K562 (cell line): ENCODE data around the gene CSTB. TPM values are rescaled to one million over a fixed set of nuclear protein-coding genes. Genes with fewer than 3 reads are reported as not detected.
A peak's percentile ranks its signal among the peaks of the same experiment; 100 is the strongest.

Source experiments
- ATAC-seq: fragments of 200-7000 bp; cut with Tn5 transposase; 3 replicates; pipeline ENCODE4 v1.9.1; 2020; ENCODE audit warnings: moderate library complexity
- BruUV-seq: library from RNA; stranded (reverse); fragments of 400-500 nt; replicated peaks from 2 replicates; lab custom pipeline; 2021; lab: Mats Ljungman, UMichigan
- CTCF ChIA-PET: fragments of 300-600 bp; formaldehyde crosslinking; extraction: SDS; loops from one replicate; lab custom pipeline; 2021; ENCODE audit warnings: low intra/inter-chr PET ratio; lab: Yijun Ruan, JAX
- POLR2A ChIA-PET: fragments of 300-600, 350-650 bp; sonication (Branson Sonifier 250); formaldehyde crosslinking; extraction: SDS; loops from one replicate; lab custom pipeline; 2021; ENCODE audit warnings: antibody characterized with exemption, inconsistent platforms; lab: Yijun Ruan, JAX
- DNase-seq, 4 experiments: peaks; one replicate each; pipeline versions ENCODE4 v3.0.0 to v3.0.0-alpha.2; 2011 to 2018; ENCODE audit warnings: low spot score in 3 of 4, mixed read lengths in 3 of 4; ENCODE audit errors: extremely low read depth in 1 of 4
- FAIRE-seq: peaks from 2 replicates; lab custom pipeline; 2011; peaks lifted over from hg19 to GRCh38; lab: Jason Lieb, UNC
- H2AFZ ChIP-seq: 2 replicates; pipeline ENCODE4 v1.6.0; 2011; ENCODE audit warnings: low read depth, low read length, control low read depth, inconsistent platforms
- H3K27ac ChIP-seq: fragments of 200-600 bp; 3 replicates; pipeline ENCODE4 v1.8.0; 2011; ENCODE audit warnings: low read depth, mild to moderate bottlenecking, control low read depth, inconsistent platforms, low read length, moderate library complexity, mixed read lengths; ENCODE audit errors: extremely low read depth
- H3K27me3 ChIP-seq, 2 experiments: fragments of 300-600 bp in 1 of 2; 2 replicates in 1 of 2; 3 replicates in 1 of 2; pipeline versions ENCODE4 v1.6.0 to v1.8.0; 2011; ENCODE audit warnings: inconsistent platforms in 2 of 2, low read length in 2 of 2, mild to moderate bottlenecking in 1 of 2, mixed read lengths in 1 of 2, moderate library complexity in 1 of 2; ENCODE audit not compliant: control insufficient read depth in 2 of 2, insufficient read depth in 2 of 2
- H3K36me3 ChIP-seq: fragments of 300-600 bp; 3 replicates; pipeline ENCODE4 v1.8.0; 2011; ENCODE audit warnings: mild to moderate bottlenecking, low read length, inconsistent platforms; ENCODE audit not compliant: control insufficient read depth, insufficient read depth
- H3K4me1 ChIP-seq, 2 experiments: fragments of 200-600 bp in 1 of 2; replicated peaks in 1 of 2; 2 replicates in 1 of 2; 3 replicates in 1 of 2; pipeline versions ENCODE4 v1.5.1 to v1.8.0; 2011; ENCODE audit warnings: inconsistent platforms in 2 of 2, low read length in 2 of 2, mild to moderate bottlenecking in 1 of 2, mixed read lengths in 1 of 2, moderate library complexity in 1 of 2; ENCODE audit not compliant: control insufficient read depth in 2 of 2, insufficient read depth in 2 of 2
- H3K4me2 ChIP-seq: 2 replicates; pipeline ENCODE4 v1.6.1; 2011; ENCODE audit warnings: low read length, control low read depth, inconsistent platforms, mixed read lengths; ENCODE audit not compliant: insufficient read depth
- H3K4me3 ChIP-seq: fragments of 200-600 bp; sonication (generic), shearing (Covaris generic); 2 replicates; pipeline ENCODE4 v1.5.1; 2016; ENCODE audit warnings: control low read depth, inconsistent platforms
- H3K79me2 ChIP-seq: fragments of 200-600 bp; 3 replicates; pipeline ENCODE4 v1.8.0; 2011; ENCODE audit warnings: low read length, inconsistent platforms; ENCODE audit not compliant: control insufficient read depth, insufficient read depth
- H3K9ac ChIP-seq, 2 experiments: 2 replicates each; pipeline versions ENCODE4 v1.6.0 to v1.6.1; 2011; ENCODE audit warnings: low read depth in 2 of 2, low read length in 2 of 2, control low read depth in 1 of 2, inconsistent platforms in 1 of 2, mild to moderate bottlenecking in 1 of 2, mixed read lengths in 1 of 2; ENCODE audit not compliant: insufficient read depth in 1 of 2
- H3K9me1 ChIP-seq: one replicate; pipeline ENCODE4 v1.6.0; 2011; ENCODE audit warnings: inconsistent platforms, mild to moderate bottlenecking, low read length, moderate library complexity; ENCODE audit not compliant: control insufficient read depth, insufficient read depth
- H3K9me3 ChIP-seq: replicated peaks from 2 replicates; pipeline ENCODE4 v1.5.1; 2011; ENCODE audit warnings: low read depth, low read length, inconsistent platforms; ENCODE audit not compliant: control insufficient read depth, insufficient read depth
- H4K20me1 ChIP-seq: replicated peaks from 2 replicates; pipeline ENCODE4 v1.6.1; 2011; ENCODE audit warnings: low read length, inconsistent platforms, mixed read lengths; ENCODE audit not compliant: control insufficient read depth, insufficient read depth
- CBX1 ChIP-seq: sonication (generic); IDR thresholded peaks from 2 replicates; pipeline ENCODE4 v1.6.1; 2016; ENCODE audit warnings: antibody characterized with exemption, low read depth, mild to moderate bottlenecking
- ELF2 ChIP-seq: fragments of 250-450 bp; sonication (Bioruptor Pico); IDR thresholded peaks from 2 replicates; pipeline ENCODE4 v1.5.0; 2021; ENCODE audit warnings: mild to moderate bottlenecking
- FOS ChIP-seq: IDR thresholded peaks from 3 replicates; pipeline ENCODE4 v1.6.1; 2011; ENCODE audit not compliant: insufficient read length; ENCODE audit errors: extremely low read depth
- FOXK2 ChIP-seq, 2 experiments: fragments of 450-650 bp; IDR thresholded peaks in 1 of 2; conservative IDR thresholded peaks in 1 of 2; 2 replicates each; pipeline ENCODE4 v1.6.1; 2016; ENCODE audit warnings: low read depth in 2 of 2, mild to moderate bottlenecking in 1 of 2
- MAFK ChIP-seq: IDR thresholded peaks from 2 replicates; pipeline ENCODE4 v1.6.1; 2011; ENCODE audit warnings: low read length, improper control_type of control experiment
- MIER1 ChIP-seq: fragments of 450-650 bp; IDR thresholded peaks from 2 replicates; pipeline ENCODE4 v1.6.1; 2016; ENCODE audit warnings: antibody characterized with exemption, mild to moderate bottlenecking, low read depth
- MTA3 ChIP-seq: fragments of 450-650 bp; formaldehyde crosslinking; IDR thresholded peaks from 2 replicates; pipeline ENCODE4 v1.6.1; 2017; ENCODE audit warnings: mild to moderate bottlenecking, borderline replicate concordance
- MYC ChIP-seq, 2 experiments: fragments of 250-450 bp in 1 of 2; sonication (Bioruptor Pico) in 1 of 2; IDR thresholded peaks; 2 replicates each; pipeline versions ENCODE4 v1.5.1 to v1.6.1; 2012 to 2021; ENCODE audit warnings: low read depth in 2 of 2, borderline replicate concordance in 1 of 2, improper control_type of control experiment in 1 of 2, low read length in 1 of 2, mild to moderate bottlenecking in 1 of 2, moderate library complexity in 1 of 2
- NCOA4 ChIP-seq: fragments of 450-650 bp; IDR thresholded peaks from 2 replicates; pipeline ENCODE4 v1.6.1; 2018; ENCODE audit warnings: mild to moderate bottlenecking; ENCODE audit not compliant: partially characterized antibody
- NR4A1 ChIP-seq, 2 experiments: fragments of 250-450 bp in 1 of 2; fragments of 450-650 bp in 1 of 2; sonication (Bioruptor Pico) in 1 of 2; IDR thresholded peaks; 2 replicates each; pipeline versions ENCODE4 v1.4.0 to v1.6.1; 2016 to 2020; ENCODE audit warnings: mild to moderate bottlenecking in 2 of 2, missing compliant biosample characterization in 1 of 2, missing genetic modification characterization in 1 of 2, moderate library complexity in 1 of 2
- PHF8 ChIP-seq: fragments of 200-600 bp; sonication (generic); IDR thresholded peaks from 2 replicates; pipeline ENCODE4 v1.6.1; 2012; ENCODE audit warnings: mixed run types, mild to moderate bottlenecking, inconsistent platforms, low read length, moderate library complexity, borderline replicate concordance
- PML ChIP-seq: IDR thresholded peaks from 2 replicates; pipeline ENCODE4 v1.6.1; 2012; ENCODE audit warnings: low read length, inconsistent platforms
- STAT5A ChIP-seq: IDR thresholded peaks from 2 replicates; pipeline ENCODE4 v1.6.1; 2012; ENCODE audit warnings: low read length, inconsistent platforms, borderline replicate concordance
- TBP ChIP-seq: optimal IDR thresholded peaks from 2 replicates; pipeline ENCODE3; 2011; ENCODE audit warnings: low read depth, low read length, improper control_type of control experiment
- TCFL5 ChIP-seq: fragments of 250-450 bp; sonication (Bioruptor Pico); conservative IDR thresholded peaks from 2 replicates; pipeline ENCODE4 v1.6.1; 2021; ENCODE audit warnings: mild to moderate bottlenecking, moderate library complexity, matching md5 sums
- TFAM ChIP-seq: fragments of 250-450 bp; sonication (Bioruptor Pico); conservative IDR thresholded peaks from 2 replicates; pipeline ENCODE4 v1.5.0; 2021; ENCODE audit warnings: mild to moderate bottlenecking, moderate library complexity
- ZNF324 ChIP-seq: fragments of 250-450 bp; sonication (Bioruptor Pico); IDR thresholded peaks from 2 replicates; pipeline ENCODE4 v1.4.0; 2020; ENCODE audit warnings: mild to moderate bottlenecking
- WGBS: fragments of 100-300 bp; shearing (Covaris generic); methylation state at CpG from one replicate; pipeline ENCODE4 v1.1.6; 2016; ENCODE audit warnings: low coverage, mixed read lengths; ENCODE audit not compliant: insufficient coverage; ENCODE audit errors: missing lambda C conversion rate; 5-methylcytosine and 5-hydroxymethylcytosine counted together
- in situ Hi-C: fragments of 300-500 bp; cut with MboI; formaldehyde crosslinking; loops from 4 replicates; pipeline ENCODE4 v1.15.0; 2018; ENCODE audit warnings: inconsistent platforms, mixed read lengths
- intact Hi-C: fragments of 100-400 bp; cut with micrococcal nuclease; formaldehyde crosslinking; loops from 2 replicates; pipeline ENCODE4 v1.14.2; 2022
- polyA plus RNA-seq, 8 experiments: library from polyadenylated mRNA; depleted of rRNA in 4 of 8; stranded (reverse) in 5 of 8; unstranded in 3 of 8; fragments of >200 nt; fragmentation: Nextera tagmentation in 2 of 8; fragmentation: Illumina TruSeq in 1 of 8; extraction: Ambion mirVana in 2 of 8; extraction: Trizol in 1 of 8; gene quantifications; 2 replicates each; pipeline versions ENCODE4 v1.2.1 to v1.2.3, GENCODE V29; 2011 to 2014; ENCODE audit warnings: inconsistent platforms in 1 of 8, missing spikeins in 1 of 8
- total RNA-seq, 7 experiments: library from RNA; depleted of rRNA in 6 of 7; stranded (reverse); fragments of >200 nt in 6 of 7; fragmentation: Illumina TruSeq in 2 of 7; extraction: Trizol in 2 of 7; gene quantifications; 2 replicates each; pipeline versions ENCODE4 v1.2.1 to v1.2.3, GENCODE V29; 2011 to 2021; ENCODE audit warnings: low replicate concordance in 1 of 7
- TF ChIP-seq, protein P1 (sequence below): sonication (generic); formaldehyde crosslinking; IDR thresholded peaks from 2 replicates; pipeline ENCODE4 v1.9.0; 2022; ENCODE audit warnings: mild to moderate bottlenecking, missing genetic modification reagents
- TF ChIP-seq, protein P2 (sequence below): fragments of 450-650 bp; formaldehyde crosslinking; conservative IDR thresholded peaks from 2 replicates; pipeline ENCODE4 v1.4.0; 2022; ENCODE audit warnings: mild to moderate bottlenecking, missing genetic modification characterization

Gene CSTB
- total and polyA plus RNA-seq, 9 of the 15 experiments (the other 6 are each of a cell fraction or from before 2014, with no cell fraction given), result 12.4 to 65.0 (median 31.7) TPM

DNA sequence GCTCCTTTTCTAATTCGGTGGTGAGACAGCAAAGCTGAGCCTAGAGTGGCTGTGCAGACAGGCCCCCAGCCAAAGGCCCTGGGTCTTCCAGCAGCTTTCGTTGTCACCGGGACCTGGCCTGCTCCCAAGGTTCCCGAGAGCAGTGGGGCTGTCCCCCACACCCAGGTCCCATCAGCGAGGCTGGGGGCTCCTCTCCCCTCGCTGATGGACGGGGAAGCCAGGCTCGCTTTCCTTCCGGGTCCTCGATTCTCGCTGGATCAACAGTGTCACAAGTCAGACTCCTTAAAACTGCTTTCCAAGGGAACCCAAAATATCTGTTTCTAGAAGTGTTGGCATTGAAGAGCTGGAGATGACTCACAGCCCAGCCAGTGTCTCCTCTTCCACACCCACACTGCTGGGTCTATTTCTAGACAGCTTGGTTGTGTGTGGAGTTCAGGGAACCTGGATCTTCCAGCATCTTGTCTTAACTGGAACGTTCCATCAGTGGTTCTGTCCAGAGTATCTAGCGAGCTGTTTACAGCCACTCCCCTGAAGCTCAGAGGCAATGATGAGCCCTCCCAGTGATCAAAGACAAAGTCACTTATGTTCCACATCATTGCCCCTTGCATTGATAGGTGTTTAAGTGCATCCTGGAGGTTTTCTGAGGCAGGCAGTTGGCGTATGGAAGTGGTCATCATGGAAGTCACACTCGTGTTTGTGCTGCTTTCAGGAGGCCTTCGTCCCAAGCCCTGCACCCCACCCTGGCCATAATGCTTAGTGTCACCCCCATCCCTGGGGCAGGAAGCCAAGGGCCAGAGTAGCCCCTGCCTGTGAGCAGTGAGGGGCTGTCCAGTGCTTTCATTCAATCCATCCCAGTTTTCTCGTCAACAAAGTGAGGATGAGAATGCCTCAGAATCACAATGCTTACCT lies 48.5 kb upstream of the CSTB start:
- Histone ChIP-seq H3K27ac (peak overlapping the region; percentile 63; the same call in 2 of the 3 replicates), H3K9ac (peak overlapping the region; percentile 25 to 77; a peak in 3 of 4 replicates), H3K79me2 (no peaks in the 10 kb centered on the region), H3K36me3 (no peaks in the 10 kb centered on the region), H3K4me2 (peak overlapping the region; percentile 46), H4K20me1 (peaks cover 5% of the 10 kb centered on the region; the same call in 1 of the 2 replicates), H3K9me1 (no peaks in the 10 kb centered on the region), H3K4me1 (peaks cover 16 to 46% of the 10 kb centered on the region in 2 experiments), H3K9me3 (no peaks in the 10 kb centered on the region), H2AFZ (peak overlapping the region; percentile 65), H3K27me3 (no peaks in the 10 kb centered on the region), H3K4me3 (no peak overlapping the region)
- BruUV-seq, result no TSS peak
- in situ Hi-C loops, result no loop called here
- FAIRE-seq, result peak; percentile 91
- ChIA-PET CTCF (no interaction called here), POLR2A (interaction anchor here (0.6 to 2.2 kb wide), 11 partner anchors 10 to 514 kb away, joined by 3 to 9 read pairs (median 5); no protein-coding TSS in a partner anchor)
- intact Hi-C loops, result no loop called here
- peak in 1 of 4 experiments; percentile 70 for DNase-seq
- WGBS, result 32% methylated on average over 16 of the region's 17 CpGs
- ATAC-seq, result peak; percentile 45
- TF ChIP-seq PML (no peak), PHF8 (peak; percentile 8; the same call in 1 of the 2 replicates), TFAM (CRISPR knock-in tag) (no peak), MYC (IDR thresholded peaks at IDR 0.05; ENCODE audit: low read depth, low read length) (no peak), MYC (CRISPR knock-in tag; IDR thresholded peaks at IDR 0.05; ENCODE audit: borderline replicate concordance, low read depth) (no peak), NCOA4 (no peak), TCFL5 (CRISPR knock-in tag) (no peak), ZNF324 (CRISPR knock-in tag) (no peak), MAFK (no peak), STAT5A (no peak), ELF2 (no peak), MTA3 (no peak), MIER1 (peak; percentile 99), FOS (no peak), CBX1 (no peak), FOXK2 (conservative IDR thresholded peaks at IDR 0.05 in 1 of 2, IDR thresholded peaks at IDR 0.05 in 1 of 2; ENCODE audit: low read depth in 2 of 2) (no peak), NR4A1 (CRISPR knock-in tag; IDR thresholded peaks at IDR 0.05) (no peak), NR4A1 (tag; IDR thresholded peaks at IDR 0.05) (no peak), TBP (no peak)
- TF ChIP-seq, protein P1, sequence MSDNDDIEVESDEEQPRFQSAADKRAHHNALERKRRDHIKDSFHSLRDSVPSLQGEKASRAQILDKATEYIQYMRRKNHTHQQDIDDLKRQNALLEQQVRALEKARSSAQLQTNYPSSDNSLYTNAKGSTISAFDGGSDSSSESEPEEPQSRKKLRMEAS (CRISPR knock-in tag), result no peak
- TF ChIP-seq, protein P2, sequence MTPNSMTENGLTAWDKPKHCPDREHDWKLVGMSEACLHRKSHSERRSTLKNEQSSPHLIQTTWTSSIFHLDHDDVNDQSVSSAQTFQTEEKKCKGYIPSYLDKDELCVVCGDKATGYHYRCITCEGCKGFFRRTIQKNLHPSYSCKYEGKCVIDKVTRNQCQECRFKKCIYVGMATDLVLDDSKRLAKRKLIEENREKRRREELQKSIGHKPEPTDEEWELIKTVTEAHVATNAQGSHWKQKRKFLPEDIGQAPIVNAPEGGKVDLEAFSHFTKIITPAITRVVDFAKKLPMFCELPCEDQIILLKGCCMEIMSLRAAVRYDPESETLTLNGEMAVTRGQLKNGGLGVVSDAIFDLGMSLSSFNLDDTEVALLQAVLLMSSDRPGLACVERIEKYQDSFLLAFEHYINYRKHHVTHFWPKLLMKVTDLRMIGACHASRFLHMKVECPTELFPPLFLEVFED (CRISPR knock-in tag), result no peak
